Measurements from ENCODE around the gene STRIP2.

Gene STRIP2

DNA sequence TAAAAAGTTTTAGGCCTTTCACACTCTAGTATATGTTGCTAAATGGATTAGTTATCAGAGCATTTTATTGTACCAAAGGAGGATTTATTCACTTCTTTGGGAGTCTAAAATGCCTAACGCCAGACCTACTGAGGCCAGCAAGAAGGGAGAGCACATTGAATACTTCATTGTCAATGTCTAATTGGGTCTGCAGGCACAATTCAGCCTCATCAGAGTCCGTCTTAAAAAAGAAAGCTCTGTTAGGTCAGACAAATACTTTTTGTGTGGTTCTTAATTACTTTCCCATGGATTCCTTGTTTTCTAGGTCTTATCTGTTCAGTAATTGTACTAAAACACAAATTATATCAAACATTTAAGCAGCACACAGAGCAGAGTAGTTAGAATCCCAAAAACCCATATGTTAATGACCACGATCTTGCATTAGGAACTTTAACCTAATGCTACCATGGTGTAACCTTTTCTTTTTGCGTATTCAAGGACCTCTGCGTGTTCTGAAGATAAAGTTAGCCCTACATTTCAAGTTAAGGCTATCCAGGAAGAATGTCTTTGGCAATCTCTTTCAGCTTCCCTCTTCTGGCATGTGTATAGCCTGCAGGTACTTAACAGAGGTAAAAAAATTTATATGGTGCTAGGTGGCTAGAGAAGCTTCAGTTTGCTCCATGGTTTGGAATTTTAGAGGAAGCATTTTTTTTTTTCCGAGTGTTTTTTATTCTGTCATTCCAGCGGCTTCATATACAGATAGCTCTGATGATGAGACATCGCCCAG, 45.7 kb upstream of the STRIP2 start:
- no peak overlapping the region for H3K4me3 ChIP-seq (ENCODE audit: control insufficient read depth, low read depth, low read length)
- TF ChIP-seq, protein P1, sequence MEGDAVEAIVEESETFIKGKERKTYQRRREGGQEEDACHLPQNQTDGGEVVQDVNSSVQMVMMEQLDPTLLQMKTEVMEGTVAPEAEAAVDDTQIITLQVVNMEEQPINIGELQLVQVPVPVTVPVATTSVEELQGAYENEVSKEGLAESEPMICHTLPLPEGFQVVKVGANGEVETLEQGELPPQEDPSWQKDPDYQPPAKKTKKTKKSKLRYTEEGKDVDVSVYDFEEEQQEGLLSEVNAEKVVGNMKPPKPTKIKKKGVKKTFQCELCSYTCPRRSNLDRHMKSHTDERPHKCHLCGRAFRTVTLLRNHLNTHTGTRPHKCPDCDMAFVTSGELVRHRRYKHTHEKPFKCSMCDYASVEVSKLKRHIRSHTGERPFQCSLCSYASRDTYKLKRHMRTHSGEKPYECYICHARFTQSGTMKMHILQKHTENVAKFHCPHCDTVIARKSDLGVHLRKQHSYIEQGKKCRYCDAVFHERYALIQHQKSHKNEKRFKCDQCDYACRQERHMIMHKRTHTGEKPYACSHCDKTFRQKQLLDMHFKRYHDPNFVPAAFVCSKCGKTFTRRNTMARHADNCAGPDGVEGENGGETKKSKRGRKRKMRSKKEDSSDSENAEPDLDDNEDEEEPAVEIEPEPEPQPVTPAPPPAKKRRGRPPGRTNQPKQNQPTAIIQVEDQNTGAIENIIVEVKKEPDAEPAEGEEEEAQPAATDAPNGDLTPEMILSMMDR (conservative IDR thresholded peaks at IDR 0.05; ENCODE audit: control insufficient read depth, insufficient read depth, low read depth, low read length), result no peak
- DNase-seq (ENCODE audit: low read depth), result no peak

DNA sequence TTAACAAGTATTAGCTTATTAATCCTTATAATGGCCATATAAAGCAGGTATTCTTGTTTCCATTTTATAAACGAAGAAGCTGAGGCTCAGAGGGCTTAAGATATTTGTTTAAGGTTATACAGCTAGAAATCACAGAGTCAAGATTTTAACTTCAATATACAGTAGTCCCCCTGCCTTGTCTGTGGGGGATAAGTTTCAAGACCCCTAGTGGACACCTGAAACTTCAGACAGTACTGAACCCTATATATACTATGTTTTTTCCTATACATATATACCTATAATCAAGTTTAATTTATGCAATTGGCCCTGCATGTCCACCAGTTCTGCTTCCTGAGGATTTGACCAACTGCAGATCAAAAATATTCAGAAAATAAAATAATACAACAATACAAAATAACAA, 44.4 kb upstream of the STRIP2 start:
- TF ChIP-seq, protein P1 (conservative IDR thresholded peaks at IDR 0.05; ENCODE audit: control insufficient read depth, insufficient read depth, low read depth, low read length), result no peak
- no peak for DNase-seq (ENCODE audit: low read depth)
- no peak overlapping the region for H3K4me3 ChIP-seq (ENCODE audit: control insufficient read depth, low read depth, low read length)

DNA sequence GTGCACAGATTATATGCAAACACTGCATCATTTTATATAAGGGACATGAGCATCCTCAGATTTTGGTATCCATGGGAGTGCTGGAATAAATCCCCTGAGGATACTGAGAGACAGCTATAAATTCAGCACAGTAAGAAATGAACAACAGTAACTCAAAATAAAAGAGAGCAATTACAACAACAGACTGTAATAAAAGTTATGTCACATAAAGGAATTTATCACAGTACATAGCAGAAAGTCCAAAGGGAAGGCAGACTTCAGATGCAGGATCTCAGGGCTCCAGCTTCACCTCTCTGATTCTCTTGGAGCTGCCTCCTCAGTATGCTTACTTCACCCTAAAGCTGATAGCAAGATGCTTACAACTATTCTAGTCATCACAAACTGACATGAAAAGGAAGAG, 43.9 kb upstream of the STRIP2 start:
- no peak for DNase-seq (ENCODE audit: low read depth)
- TF ChIP-seq, protein P1 (conservative IDR thresholded peaks at IDR 0.05; ENCODE audit: control insufficient read depth, insufficient read depth, low read depth, low read length), result no peak
- H3K4me3 ChIP-seq (ENCODE audit: control insufficient read depth, low read depth, low read length), result no peak overlapping the region

DNA sequence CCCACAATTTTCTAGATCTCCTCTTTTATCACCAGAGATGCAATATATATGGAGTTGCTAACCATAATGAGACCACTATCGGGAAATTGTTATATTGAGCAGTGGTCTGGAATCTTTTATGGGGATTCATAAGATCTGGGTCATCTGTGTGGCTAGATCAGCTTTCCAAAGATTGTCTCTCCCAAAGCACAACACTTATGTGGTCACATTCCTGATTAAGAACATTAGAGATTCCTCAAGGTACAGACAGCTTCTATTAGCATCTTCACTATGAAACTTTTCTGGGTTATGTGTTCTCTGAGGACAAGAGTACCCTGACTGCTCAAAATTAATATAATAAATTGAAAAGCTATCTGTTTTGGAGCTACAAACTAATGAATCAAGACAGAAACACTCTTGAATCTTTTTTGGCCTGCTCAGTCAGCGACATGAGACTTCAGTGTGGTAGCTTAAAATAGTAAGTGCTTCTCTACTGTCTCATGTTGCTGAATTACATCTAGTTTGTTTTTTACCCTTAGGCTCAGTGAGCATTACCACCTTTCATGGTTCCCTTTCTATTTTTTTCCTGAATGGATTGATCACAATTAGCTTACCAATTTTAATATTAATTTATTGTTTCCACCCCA, 42.6 kb upstream of the STRIP2 start:
- DNase-seq (ENCODE audit: low read depth), result no peak
- TF ChIP-seq, protein P1 (conservative IDR thresholded peaks at IDR 0.05; ENCODE audit: control insufficient read depth, insufficient read depth, low read depth, low read length), result no peak
- no peak overlapping the region for H3K4me3 ChIP-seq (ENCODE audit: control insufficient read depth, low read depth, low read length)

DNA sequence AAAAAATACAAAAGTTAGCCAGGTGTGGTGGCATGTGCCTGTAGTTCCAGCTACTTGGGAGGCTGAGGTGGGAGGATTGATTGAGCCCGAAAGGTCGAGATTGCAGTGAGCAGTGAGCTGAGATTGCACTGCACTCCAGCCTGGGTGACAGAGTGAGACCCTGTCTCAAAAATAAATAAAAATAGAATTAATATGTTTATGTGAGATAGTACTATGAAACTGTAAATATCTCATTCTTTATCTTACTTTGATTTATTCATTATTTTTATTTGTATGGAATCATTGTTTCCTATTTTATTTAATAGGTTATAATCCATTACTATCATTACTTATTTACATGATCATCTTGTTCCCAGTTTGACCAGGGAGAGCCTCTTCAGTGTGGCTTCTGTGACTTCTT, 41.0 kb upstream of the STRIP2 start:
- TF ChIP-seq, protein P1 (conservative IDR thresholded peaks at IDR 0.05; ENCODE audit: control insufficient read depth, insufficient read depth, low read depth, low read length), result no peak
- H3K4me3 ChIP-seq (ENCODE audit: control insufficient read depth, low read depth, low read length), result no peak overlapping the region

DNA sequence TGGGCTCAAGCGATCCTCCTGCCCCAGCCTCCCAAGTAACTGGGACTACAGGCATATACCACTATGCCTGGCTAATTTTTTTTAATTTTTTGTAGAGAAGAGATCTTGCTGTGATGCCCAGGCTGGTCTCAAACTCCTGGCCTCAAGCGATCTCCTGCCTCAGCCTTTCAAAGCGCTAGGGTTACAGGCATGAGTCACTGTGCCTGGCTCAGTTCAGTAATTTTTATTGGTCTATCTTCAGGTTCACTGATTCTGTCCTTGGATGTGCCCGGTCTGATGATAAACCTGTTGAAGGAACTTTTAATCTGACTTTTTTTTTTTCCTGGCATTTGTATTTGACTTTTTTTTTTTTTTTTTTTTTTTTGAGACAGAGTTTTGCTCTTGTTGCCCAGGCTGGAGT, 40.1 kb upstream of the STRIP2 start:
- no peak for DNase-seq (ENCODE audit: low read depth)
- TF ChIP-seq, protein P1 (conservative IDR thresholded peaks at IDR 0.05; ENCODE audit: control insufficient read depth, insufficient read depth, low read depth, low read length), result no peak
- H3K4me3 ChIP-seq (ENCODE audit: control insufficient read depth, low read depth, low read length), result no peak overlapping the region

More for the DNA sequence above, 41.0 kb upstream of the STRIP2 start:
- DNase-seq (ENCODE audit: low read depth), result no peak
